DMS79 (cell line): ENCODE results near the gene MEGF11.

Source experiments
- DNase-seq: peaks from one replicate; lab custom pipeline; 2025; lab: John Stamatoyannopoulos, UW

The MEGF11 gene

DNA sequence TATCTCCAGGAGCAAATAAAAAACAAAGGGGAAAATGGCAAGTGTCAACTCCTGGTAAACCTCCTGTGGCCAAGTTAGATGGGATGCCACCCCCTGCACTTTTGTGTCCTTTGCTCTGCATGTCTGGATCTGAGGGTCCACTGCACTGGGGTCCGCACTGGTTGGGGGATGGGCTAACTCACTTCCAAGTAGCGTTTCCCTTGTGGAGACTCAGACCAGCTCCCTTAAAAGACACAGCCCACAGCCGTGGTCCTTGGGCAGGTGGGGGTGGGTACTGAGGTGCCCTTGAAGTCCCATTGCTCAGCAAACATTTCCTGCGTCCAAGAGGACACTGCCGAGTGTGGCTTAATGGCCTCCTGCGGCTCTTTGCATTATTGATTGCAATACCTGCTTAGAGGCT is 188.2 kb downstream of the MEGF11 start:
- no peak for DNase-seq

DNA sequence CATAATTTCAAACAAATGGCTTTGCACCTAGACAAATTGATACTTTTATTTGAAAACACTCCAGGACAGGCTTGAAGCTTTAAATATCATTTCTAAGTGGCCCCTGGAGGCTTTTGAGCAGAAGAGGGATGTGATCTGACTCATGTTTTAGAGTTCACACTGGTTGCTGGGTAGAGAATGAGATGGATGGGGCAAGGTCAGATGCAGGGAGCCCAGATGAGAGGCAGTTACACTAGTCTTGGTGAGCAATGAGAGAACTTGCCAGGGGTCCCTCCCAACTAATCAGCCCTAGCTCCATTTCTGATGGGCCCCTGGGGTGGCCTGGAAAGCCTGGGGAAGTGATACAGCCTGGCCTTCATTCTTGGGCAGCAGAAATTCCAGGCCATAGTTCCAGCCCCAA is 190.4 kb downstream of the MEGF11 start:
- no peak for DNase-seq

DNA sequence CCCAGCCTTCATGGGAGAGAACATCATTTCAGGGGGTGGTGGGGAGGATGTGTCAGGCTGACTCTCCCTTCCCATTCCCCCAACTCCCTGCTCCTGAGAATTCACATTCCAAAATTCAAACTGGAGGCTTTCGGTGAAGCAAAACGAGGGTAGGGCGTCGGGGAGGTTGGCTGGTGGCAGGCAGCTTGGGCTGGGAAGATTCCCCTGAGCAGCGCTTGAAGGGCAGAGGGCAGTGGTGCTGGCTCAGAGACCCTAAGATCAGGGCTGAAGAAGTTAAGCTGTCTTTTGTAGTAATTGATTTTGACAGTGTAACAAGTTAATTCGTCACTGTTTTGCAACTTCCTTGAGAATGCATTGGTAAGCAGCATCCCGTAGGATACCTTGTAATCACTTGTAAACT is 196.5 kb downstream of the MEGF11 start:
- DNase-seq, result no peak

DNA sequence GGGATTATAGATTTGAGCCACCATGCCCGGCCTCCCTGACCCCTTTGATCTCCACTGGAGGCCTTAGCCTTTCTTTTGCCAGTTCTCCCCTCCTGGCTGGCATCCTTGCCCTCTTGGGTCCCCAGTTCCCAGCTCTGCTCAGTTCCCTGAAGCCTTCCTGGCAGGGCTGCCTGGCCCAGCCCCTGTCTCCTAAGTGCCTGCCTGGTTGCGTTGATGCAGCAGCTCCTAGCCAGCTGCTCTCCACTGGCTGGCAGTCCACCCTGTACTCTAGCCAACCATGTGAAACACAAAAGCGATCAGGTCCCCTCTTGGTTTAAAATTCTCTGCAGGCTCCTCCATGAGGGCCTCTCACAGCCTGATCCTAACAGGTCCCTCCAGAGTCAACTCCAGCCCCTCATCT is 199.6 kb downstream of the MEGF11 start:
- no peak for DNase-seq

DNA sequence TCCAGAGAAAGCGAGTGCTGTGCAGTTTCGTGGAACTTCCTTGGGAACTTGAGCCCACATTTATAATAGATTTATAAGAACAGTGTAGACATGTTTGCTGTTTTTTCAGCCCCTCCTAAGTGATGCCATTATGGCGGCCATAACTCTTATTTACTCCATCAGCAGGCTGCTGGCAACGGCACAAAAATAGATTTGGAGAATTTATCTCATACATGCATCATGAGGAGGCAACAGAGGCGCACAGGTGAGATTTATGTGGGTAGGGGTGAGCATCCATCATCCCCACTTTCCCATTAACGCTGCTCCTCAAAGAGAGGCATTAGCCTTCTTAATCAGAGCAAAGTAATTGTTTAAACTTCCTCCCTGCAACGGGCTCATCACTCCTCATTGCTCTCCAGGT is 201.7 kb downstream of the MEGF11 start:
- no peak for DNase-seq

DNA sequence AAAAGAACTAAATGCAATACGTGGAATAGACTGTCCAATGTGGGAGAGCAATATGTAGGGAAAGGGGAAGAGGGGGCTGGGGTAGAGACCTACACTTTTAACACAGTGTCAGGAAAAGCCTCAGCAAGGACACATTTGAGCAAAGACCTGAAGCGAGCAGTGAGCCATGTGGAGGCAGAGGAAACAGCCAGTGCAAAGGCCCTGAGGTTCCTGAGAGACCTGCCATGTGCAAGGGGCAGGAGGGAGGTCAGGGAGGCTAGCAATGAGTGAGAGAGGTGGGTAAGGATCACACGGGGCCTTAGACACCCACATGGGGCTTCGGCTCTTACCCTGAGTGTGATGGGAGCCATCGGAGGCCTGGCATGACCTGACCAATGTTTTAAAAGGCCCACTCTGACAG is 203.3 kb downstream of the MEGF11 start:
- no peak for DNase-seq

DNA sequence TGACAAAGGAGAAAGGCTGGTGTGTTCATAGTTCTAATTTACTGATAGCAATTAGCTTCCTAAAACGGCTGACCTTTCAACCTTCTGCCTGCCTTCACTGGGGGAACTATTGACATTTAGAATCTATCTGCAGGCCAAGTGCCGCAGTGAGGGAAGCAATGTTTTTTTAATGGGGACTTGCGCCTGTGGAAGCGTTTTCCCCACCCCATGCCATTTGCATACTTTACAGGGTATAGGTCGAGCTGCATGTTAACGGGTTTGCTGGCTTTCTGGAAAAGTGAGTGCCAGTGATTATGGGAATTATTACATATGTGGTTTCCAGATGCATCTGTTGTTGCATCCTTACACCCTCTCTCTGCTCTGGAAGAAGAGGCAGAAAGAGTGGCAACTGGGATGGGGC is 204.2 kb downstream of the MEGF11 start:
- DNase-seq, result no peak

DNA sequence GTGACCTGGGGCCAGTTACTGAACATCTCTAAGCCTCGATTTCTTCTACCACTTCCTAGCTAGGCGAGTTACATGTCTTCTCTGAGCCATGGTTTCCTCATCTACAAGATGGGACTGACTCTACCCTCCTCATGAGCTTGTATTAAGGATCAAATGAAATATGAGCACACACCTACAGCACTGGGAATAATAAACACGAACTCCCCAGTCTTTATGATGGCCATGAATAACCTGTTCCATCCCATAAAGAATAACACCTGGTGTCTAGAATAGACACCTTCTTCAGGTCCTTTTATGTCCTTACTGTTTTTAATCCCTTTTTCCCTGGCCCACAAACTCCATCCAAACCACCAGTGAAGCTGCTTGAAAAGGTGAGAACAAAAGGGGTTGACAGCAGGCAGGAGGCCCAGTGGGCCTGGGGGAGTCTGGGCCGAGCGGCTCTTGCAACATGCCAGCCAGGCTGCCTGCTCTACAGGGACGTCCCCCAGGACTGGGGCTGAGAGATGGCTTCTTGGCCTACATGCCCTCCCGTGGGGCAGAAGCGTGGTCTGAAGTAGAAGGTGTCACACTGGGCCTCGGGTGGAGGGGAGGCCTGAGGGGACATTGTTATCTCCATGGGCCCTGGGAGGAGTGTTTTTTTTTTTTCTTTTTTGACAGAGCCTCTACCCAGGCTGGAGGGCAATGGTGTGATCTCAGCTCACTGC is 206.1 kb downstream of the MEGF11 start:
- DNase-seq, result no peak

DNA sequence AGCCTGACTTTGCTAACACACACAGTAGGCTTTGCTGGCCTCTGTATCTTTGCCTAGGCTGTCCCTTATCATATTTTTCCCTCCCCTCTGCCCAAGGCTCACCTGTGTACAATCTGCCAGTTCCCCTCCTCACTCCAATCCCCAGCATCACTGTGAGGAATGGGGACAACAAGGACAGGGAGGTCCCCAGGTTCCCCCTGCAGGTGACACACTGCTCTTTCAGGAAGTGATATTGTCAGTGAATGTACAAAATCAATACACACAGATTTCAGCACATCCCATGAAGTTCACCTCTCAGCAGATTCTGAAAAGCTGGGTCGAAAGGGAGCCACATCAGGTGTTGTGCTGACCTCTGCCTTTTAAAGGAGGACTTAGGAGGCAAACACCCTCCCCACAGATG is 206.8 kb downstream of the MEGF11 start:
- no peak for DNase-seq

DNA sequence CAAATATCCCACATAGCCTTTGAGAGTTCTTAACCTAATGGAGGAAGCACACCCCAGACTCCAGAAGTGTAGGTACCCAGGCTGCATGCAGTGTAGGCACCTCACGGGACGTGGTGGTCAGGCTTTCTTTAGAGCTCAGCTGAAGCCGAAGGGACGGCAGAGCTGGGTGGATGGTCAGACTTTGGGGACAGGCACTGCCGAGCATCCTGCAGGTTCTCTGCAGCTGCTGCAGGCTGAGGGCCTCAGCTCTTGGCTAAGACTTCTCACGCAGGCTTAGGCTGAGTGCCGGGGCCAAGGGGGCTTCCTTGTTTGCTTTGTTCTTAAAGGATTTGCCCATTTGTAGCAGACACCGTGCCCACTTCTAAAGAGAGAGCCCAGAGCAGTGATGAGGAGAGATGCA is 207.2 kb downstream of the MEGF11 start:
- no peak for DNase-seq

DNA sequence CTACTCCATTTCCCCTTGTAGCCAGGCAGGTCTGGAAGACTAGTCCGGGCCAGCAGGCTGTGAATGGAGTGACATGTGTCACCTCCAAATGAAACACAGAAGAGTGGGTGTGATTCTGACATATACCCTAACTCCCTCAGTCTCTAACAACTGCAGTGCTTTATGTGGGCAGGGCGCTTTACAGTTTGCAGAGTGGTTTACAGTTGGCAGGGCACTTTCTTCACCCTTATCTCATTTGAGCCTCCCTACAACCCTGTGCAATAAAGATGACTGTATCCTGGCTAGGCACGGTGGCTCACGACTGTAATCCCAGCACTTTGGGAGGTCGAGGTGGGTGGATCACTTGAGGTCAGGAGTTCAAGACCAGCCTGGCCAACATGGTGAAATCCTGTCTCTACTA is 208.0 kb downstream of the MEGF11 start:
- no peak for DNase-seq

DNA sequence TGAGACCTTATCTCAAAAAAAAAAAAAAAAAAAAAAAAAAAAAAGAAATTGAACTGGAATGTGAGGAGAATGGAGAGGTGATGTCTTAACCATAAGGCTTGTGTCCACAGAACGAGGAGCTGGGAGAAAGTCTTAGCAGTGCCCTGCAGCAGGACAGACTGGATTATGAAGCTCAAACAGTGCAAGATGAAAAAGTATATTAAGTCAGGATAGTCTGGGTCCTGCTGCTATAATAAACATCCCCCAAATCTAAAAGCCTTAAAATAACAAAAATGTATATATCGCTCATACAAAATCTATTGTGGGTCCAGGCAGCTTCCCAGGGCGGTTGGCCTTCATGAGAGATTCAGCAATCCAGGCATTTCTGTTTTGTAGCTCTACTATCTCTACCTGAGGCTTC is 208.7 kb downstream of the MEGF11 start:
- DNase-seq, result no peak

DNA sequence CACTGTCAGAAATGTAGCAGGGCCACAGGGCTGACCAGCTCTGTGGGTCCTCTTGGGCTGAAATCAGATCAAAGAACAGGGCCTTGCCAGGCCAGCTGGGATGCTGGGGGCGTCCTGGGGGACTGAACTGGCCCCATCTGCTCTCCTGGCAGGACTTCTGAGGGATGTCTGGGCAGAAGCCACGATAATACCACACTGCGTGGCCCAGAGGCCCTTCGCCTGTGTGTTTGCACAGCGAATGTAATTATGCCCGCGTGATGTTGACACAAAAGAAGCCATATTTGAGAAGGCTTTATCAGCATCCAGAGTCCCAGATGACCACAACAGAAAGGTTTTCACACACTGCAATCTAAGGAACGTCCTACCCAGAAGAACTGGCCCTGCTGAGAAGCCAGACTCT is 210.3 kb downstream of the MEGF11 start:
- DNase-seq, result no peak

DNA sequence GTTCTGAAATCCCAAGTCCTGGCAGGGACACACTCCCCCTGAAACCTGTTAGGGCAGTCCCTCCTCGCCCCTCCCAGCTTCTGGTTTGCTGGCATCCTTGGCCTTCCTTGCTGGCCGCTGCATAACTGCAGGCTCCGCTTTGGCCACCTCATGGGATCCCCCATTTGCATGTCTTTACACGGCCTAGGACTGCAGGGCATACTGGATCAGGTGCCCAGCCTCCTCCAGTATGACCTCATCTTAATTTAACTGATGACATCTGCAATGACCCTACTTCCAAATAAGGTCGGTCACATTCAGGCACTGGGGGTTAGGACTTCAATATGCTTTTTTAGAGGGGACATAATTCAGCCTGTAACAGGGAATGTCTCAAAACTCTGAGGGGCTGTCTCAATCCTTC is 210.9 kb downstream of the MEGF11 start:
- DNase-seq, result no peak

DNA sequence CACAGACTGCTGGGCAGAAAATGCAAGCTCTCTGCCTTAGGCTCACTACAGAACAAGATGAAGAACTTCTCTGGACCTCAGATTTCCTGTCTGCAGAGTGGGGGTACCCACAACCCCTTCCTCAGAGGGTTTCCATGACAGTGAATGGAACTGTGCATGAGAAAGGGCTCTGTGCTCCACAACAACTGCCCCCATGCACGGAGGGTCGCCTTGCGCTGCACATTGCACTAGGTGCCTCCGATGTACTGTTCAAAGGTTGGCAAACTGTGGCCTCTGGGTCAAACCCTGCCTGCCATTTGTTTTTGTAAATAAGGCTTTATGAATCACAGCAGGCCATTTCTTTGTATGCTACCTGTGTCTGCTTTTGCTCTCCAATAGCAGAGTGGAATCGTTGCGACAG is 212.3 kb downstream of the MEGF11 start:
- no peak for DNase-seq

DNA sequence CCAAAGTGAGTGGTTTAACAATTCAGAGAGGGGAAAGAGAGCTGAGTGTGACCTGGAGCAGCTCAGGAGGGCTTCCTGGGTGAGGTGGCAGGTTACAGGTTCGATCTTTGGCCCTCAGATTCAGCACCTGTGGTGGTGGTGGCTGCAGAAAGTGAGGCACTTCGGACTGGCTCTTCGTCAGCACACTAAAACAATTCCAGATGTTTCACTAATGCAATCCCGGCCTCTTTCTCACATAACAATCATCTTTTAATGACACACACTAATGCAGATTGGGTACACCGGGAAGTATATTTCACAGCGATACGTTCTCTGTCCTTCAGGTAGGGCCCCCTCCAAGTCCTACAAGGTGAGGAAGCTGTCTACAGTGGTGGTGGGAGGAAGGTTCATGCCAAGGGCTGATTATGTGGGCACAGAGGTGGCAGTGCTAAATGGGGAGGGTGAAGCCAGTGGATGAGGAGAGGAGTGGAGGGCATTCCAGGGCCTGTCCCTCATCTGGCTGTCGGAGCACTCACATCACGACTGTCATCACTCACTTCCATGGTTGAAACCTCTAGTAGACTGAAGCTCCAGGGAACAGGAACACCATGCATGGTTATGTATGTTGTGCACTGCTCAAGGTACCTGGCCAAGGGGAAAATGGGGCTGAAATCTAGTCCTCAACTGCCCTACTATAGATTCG is 213.2 kb downstream of the MEGF11 start:
- no peak for DNase-seq

DNA sequence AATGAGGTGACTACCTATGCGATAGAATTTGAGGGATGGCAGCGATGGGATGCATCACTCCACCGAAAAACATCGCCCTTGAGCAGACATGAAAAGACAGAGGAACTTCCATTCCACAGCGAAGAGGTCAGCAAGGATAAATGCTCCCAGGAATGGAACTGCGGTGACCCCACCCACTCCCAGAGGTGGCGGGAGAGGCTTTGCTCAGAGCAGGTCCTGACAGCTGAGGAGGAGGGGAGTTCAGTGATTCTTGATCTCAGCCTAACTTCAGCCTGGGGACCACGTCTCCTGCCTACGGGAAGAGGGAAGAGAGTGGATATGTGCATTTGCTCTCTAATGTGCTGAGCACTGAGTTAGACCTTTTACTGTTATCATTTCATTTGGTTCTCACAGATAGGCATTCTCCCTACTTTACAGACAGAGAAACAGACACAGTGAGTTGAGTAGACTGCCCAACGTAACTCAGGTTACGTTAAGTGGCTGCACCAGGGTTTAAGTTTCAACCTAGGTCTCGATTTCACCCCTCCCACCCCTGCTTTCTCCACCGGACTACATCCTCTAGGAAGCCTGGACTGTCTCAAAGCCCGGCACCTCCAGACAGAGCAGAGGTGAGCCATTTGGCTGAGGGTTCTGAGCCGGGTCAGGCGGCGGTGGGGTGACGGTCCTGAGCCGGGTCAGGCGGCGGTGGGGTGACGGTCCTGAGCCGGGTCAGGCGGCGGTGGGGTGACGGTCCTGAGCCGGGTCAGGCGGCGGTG is 214.3 kb downstream of the MEGF11 start:
- no peak for DNase-seq

DNA sequence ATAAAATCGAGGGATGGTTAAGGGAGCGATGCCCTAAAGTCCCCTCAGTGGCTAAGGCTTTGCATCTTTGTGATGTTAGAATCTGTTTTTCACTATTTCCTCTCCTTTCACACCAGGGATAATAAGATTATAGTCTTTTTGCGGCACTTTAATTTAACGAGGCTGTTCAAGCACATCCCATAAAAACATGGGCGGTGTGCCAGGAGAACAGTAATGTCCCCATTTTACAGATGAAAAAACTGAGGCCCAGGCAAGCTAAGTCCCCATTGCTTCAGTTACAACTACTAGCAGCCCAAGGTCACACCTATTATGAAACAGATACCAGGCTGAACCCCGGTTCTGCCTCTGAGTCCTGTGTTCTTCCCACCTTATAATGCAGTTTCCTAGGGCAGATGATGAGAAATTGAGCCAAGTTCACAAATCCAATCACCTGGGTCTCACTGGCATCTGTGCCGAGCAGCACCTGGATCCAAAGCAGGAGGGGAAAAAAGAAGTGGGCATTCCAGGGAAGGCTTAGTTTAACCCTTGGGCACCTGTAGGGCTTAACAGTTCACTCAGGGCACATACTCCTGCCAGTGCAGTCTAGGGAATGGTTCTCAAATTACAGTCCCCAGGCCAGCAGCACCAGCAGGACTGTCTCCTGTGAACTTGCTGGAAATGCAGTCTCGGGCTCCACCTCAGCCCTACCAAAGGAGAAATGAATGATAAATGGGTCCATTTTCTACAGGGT is 215.0 kb downstream of the MEGF11 start:
- no peak for DNase-seq

DNA sequence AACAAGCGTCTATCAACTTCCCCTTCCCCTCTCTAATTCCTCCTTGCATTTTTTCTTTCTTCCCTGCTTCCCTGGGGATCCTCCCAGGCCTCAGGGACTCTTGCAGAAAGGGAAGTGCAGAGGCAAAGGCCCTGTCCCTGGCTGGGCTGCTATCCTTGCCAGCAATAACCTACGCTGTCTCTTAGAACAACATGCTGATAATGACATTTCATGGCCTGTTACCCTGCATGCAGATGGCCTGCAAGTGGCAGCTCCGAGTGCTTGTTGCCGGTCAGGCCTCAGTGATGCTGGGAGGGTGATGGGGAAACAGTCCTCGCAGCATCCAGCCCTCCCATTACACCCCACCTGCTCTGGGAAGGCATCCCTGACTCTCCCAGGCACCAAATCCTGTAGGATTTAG is 216.7 kb downstream of the MEGF11 start:
- no peak for DNase-seq

DNA sequence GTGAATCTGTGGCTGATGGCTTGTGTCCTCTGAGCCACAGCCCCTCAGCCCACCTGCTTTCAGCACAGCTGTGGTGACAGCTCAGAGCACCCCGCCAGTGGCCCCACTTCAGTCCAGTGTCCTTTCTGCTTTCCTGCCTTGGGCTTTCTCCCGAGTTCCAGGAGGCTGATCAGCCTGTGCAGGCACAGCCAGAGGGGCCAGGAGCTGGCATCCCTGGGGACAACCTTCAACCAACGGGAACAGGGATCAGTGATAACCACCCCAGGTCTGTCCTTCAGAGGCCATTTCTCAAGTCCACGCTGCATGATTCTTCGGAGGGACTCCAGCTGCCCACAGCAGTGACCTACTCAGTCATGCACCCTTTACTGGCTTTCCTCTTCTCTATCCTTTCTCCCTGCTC is 217.6 kb downstream of the MEGF11 start:
- DNase-seq, result no peak

DNA sequence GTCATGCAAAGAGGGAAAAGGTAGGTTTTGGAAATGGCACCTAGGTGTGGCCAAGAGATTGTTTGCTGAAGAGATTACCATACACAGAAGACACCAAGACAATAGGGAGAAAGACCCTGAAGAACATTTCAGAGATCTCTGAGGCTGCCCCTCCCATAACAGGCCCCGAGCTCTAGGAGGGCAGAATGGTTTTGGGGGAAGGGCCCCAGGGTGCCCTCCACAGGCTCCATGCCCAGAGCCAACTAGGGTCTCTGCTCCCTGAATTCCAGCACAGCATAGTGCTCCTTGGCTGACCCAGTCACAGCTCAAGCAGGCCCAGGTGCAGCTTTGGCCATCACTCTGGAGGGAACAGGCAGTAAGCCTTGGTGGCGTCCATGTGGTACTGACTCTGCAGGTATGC is 220.4 kb downstream of the MEGF11 start:
- DNase-seq, result no peak

DNA sequence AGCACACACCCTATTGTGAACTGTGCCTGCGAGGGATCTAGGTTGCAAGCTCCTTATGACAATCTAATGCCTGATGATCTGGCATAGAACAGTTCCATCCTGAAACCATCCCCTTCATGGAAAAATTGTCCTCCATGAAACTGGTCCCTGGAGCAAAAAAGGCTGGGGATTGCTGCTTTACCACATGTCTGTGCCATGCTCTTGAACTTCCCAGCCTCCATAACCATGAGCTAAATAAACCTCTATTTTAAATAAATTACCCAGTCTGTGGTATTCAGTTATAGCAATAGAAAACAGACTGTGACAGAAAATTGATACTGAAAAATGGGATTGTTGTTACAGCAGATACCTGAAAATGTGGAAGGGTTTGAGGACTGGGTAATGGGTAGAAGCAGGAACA is 221.5 kb downstream of the MEGF11 start:
- DNase-seq, result no peak

DNA sequence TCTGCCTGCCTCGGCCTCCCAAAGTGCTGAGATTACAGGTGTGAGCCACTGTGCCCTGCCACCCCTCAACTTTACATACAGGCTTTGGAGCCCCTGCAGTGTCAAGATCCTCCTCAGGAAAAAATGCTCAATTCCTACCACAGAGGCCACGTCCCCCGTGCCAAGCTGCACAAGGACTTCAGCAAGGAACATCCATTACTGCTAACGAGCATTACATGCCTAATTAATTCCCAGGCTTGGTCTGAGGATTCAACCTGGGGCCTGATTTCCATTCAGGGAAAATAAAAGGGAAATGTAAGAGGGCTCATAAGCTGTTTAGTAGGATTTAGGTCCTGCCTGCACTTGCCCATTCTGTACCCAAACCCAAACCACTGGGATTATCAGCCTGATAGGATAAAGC is 222.9 kb downstream of the MEGF11 start:
- DNase-seq, result peak; percentile 44
